Measurements from ENCODE around the gene POU6F2.

The POU6F2 gene

DNA sequence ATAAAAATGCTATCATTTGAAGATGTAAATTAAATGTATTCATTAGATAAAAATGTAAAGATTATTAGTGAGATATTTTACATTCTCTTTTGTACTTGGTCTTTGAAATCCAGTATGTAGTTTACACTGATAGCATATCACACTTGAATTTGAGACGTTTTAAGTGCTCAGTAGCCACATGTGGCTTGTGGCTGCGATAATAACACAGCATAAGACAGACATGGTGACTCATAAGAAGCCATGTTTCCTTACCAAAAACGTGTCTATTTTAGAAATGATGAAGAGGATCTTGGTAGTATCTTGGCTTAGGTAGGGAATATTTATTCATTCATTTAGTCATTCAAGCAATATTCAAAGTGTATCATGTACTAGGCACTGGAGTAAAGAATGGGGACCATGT lies 149.3 kb downstream of the POU6F2 start:
- no peak overlapping the region for H3K27ac ChIP-seq
- no peak for TF ChIP-seq CTCF (conservative IDR thresholded peaks at IDR 0.05)

- TF ChIP-seq CTCF (conservative IDR thresholded peaks at IDR 0.05), result no peak
- no peak overlapping the region for H3K27ac ChIP-seq
Measured at GRCh38 chr7:39128287-39128843, 150.7 kb downstream of the POU6F2 start.

- TF ChIP-seq CTCF (conservative IDR thresholded peaks at IDR 0.05), result no peak
- no peak overlapping the region for H3K27ac ChIP-seq
Measured at GRCh38 chr7:39130274-39130673, 152.6 kb downstream of the POU6F2 start.

DNA sequence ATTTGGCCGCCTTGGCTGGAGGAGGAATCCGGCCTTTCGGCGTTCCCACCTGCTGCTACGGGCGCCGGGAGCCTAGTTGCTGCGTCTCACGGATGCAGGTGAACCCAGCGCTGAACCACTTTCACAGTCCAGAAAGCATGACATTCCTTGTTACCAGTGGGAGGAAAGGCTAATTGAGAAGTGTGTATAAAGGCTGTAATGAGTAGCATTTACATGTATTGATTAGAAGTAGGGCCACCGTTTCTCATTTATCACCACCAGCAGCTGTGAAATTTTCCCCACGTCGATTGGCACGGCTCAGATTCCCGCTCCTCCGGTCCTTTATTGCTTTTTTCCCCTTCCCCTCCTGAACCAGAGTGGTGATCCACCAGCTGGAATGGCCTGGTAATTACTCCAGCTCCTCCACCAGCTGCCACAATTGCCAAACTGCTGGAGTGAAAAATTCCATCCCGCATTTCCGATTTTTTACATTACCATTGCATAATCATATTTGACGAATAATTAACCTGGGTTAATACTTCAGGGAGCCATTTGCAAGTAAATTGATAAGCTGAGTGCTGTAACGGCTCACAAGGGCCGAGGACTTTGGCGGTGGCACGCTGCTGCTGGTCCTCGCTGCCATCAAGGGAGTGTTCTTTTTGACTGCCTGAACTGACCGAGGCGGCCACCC lies 153.3 kb downstream of the POU6F2 start:
- no peak for TF ChIP-seq CTCF (conservative IDR thresholded peaks at IDR 0.05)

DNA sequence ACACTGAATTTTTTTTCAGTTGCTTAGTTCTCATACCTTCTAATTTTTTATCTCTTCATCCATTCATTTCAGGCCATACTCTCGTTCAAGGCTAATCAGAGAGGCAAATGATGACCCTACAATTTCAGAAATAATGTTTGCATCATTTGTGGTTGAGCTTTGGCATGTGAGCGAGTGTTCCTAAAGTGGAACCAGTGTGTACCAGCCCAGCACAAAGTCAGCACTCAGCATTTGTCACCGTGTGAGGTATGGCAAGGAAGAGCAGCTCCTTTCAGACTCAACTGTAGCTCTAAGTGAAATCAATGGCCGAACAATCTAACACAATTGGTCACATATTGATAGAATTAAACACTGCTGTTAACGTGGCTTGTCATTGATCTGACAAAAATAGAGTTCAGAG lies 154.6 kb downstream of the POU6F2 start:
- H3K27ac ChIP-seq, result no peak overlapping the region
- no peak for TF ChIP-seq CTCF (conservative IDR thresholded peaks at IDR 0.05)

More for the DNA sequence above, 153.3 kb downstream of the POU6F2 start:
- H3K27ac ChIP-seq, result no peak overlapping the region

DNA sequence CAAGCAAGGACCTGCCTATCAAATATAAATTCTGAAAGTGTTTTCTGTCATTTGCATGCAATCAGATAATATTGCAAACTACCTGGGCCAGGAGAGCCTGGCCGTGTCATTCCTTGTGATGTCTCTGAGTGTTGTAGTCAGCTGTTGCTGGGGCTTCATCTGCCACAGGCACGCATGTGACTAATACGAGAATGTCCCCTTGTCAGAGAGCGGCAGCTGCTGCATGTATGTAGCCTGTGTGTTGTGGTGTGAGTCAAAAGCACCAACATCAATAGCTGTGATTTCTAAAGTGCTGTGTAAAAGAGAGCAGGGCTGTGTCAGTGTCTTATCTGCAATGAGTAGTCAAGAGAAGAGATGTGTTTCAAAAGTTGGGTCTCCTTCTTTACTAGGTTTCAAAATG lies 155.4 kb downstream of the POU6F2 start:
- no peak for TF ChIP-seq CTCF (conservative IDR thresholded peaks at IDR 0.05)
- H3K27ac ChIP-seq, result no peak overlapping the region

DNA sequence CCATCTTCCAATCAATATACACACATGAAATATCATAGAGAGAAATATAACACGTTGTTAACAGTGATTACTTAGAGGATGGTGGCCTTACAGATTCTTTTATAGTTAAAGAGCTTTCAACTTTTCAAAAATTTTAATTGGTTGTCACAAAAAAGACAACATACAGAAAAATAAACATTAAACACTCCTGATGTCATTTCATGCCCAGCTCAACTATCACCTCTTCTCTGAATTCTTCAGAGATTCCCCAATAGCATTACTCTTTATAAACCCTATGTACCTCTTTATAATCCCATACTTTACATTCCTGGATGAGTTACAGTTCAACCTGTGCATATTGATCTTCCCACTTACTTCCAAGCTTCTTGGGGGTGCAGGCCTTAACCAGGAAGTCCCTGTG lies 159.8 kb downstream of the POU6F2 start:
- H3K27ac ChIP-seq, result no peak overlapping the region
- no peak for TF ChIP-seq CTCF (conservative IDR thresholded peaks at IDR 0.05)

All from VCaP (cell line).